ENCODE results near the gene AUTS2. TPM values are rescaled to one million over a fixed set of nuclear protein-coding genes. Genes with fewer than 3 reads are reported as not detected.

The AUTS2 gene
- total RNA-seq, 4 donors from 2014 or later = 29.8 to 114 (median 59.4) TPM

DNA sequence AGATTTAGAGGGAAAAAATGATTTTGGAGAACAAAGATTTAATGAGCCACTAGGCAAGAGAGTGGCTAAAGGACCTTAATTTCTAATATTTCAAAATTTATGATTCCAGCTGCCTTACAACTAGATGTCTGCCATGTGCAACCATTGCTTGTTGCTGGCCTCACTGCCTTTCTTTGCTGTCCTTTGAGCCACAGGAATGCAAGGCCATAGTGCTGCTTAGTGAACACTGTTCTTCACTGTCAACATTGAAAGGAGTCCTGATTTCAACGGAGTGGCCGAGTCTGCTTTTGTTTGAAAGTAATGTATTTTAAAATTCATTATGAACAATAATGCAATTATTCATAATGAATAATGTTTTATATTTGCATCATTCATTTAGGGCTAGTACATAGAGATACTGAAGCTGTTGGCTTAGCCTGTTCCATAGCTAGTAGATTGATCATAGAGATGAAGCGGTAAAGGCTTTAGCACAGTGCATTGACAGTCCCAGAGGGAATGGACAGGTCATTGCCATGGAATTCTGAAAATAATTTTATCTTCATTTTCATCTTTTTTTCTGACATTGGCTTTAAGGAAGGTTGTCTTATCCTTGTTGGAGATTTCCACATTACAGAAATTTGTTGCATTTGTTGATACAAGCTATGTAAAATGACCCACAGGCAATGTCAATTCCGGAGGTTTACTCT is 544.1 kb downstream of the AUTS2 start:
- intact Hi-C loops (cut with DNase I; ENCODE audit: low total_unique reads) = no loop called here
- WGBS, 2 donors (ENCODE audit: low coverage in 1 of 2) = 79 to 81% methylated on average over 4 of the region's 4 CpGs
- TF ChIP-seq EP300 (IDR thresholded peaks at IDR 0.05; ENCODE audit: low read depth) (no peak), POLR2A (IDR thresholded peaks at IDR 0.05) (no peak), POLR2AphosphoS5 (IDR thresholded peaks at IDR 0.05) (no peak)
- TF ChIP-seq, protein P1, sequence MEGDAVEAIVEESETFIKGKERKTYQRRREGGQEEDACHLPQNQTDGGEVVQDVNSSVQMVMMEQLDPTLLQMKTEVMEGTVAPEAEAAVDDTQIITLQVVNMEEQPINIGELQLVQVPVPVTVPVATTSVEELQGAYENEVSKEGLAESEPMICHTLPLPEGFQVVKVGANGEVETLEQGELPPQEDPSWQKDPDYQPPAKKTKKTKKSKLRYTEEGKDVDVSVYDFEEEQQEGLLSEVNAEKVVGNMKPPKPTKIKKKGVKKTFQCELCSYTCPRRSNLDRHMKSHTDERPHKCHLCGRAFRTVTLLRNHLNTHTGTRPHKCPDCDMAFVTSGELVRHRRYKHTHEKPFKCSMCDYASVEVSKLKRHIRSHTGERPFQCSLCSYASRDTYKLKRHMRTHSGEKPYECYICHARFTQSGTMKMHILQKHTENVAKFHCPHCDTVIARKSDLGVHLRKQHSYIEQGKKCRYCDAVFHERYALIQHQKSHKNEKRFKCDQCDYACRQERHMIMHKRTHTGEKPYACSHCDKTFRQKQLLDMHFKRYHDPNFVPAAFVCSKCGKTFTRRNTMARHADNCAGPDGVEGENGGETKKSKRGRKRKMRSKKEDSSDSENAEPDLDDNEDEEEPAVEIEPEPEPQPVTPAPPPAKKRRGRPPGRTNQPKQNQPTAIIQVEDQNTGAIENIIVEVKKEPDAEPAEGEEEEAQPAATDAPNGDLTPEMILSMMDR (IDR thresholded peaks at IDR 0.05) = no peak
- in situ Hi-C loops (cut with MboI; ENCODE audit: low pct_ligation_motif_present in 1 of 4, low pct_unique_long_range_greater_than_20kb in 1 of 4, low sequenced_read_pairs in 3 of 4) = no loop called here
- Histone ChIP-seq H3K4me3 (no peak overlapping the region), H3K27ac (no peak overlapping the region), H3K4me1 (no peaks in the 10 kb centered on the region), H3K9me3 (no peaks in the 10 kb centered on the region), H3K27me3 (no peaks in the 10 kb centered on the region), H3K36me3 (no peaks in the 10 kb centered on the region)
- no peak for DNase-seq

DNA sequence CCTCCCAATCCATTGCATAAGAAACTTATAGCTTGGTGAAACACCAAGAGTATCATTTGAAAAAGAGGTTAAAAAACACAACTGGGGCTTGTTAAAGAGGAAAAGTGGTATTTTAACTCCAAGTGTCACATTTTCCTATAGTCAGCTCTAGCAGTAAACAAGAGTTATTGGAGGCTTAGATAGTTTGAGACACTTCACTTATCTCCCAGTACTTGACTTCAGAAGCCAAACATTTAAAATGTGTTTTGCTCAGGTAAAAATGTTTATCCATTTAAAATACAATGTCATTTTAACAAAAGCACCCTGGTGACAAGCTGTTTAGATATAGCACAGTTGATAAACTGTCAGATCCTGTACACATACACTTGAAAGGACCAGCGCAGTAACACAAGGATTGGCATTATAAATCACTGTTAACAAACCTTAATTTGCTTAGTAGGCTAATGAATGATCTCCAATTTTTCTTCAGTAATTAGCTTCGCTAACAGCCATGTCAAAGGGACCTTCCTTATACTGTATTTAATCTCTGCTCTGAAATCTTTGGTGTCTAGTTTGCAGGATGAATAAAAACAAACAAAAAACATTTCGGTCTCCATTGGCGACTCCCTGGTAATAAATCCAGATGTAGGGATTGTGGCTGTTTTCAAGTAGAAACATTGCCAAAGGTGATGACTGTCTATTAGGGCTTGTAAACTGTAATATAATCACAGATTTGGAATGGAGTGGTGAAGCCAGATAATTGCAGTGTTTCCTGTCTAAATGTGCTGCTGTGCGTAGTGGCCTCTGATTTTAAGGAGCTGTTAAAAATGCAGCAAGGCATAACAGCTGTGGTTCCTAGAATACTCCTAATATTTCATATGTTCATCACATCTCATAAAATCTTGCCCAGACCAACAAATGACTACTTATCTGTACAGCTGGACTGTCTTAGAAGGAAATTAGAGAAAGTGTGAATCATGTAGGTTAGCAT is 545.1 kb downstream of the AUTS2 start:
- H3K9me3 ChIP-seq = no peaks in the 10 kb centered on the region
- in situ Hi-C loops (cut with MboI; ENCODE audit: low pct_ligation_motif_present in 1 of 4, low pct_unique_long_range_greater_than_20kb in 1 of 4, low sequenced_read_pairs in 3 of 4) = no loop called here

GRCh38 chr7:70148997-70149396 is 550.7 kb downstream of the AUTS2 start:
- no peak overlapping the region for H3K4me3 ChIP-seq
- TF ChIP-seq, protein P1 (IDR thresholded peaks at IDR 0.05) = no peak
- TF ChIP-seq POLR2A (IDR thresholded peaks at IDR 0.05) = no peak
- no peak for TF ChIP-seq POLR2AphosphoS5 (IDR thresholded peaks at IDR 0.05)
- no peak for TF ChIP-seq EP300 (IDR thresholded peaks at IDR 0.05; ENCODE audit: low read depth)
- H3K36me3 ChIP-seq = no peaks in the 10 kb centered on the region
- no peaks in the 10 kb centered on the region for H3K9me3 ChIP-seq
- 80 to 94% methylated on average over 1 of the region's 1 CpG for WGBS, 2 donors (ENCODE audit: low coverage in 1 of 2)
- in situ Hi-C loops (cut with MboI; ENCODE audit: low pct_ligation_motif_present in 1 of 4, low pct_unique_long_range_greater_than_20kb in 1 of 4, low sequenced_read_pairs in 3 of 4) = no loop called here
- H3K27ac ChIP-seq = no peak overlapping the region
- H3K4me1 ChIP-seq = no peaks in the 10 kb centered on the region
- intact Hi-C loops (cut with DNase I; ENCODE audit: low total_unique reads) = no loop called here
- no peak for DNase-seq
- no peaks in the 10 kb centered on the region for H3K27me3 ChIP-seq

More for the DNA sequence above, 545.1 kb downstream of the AUTS2 start:
- Histone ChIP-seq H3K4me3 (no peak overlapping the region), H3K4me1 (no peaks in the 10 kb centered on the region), H3K27ac (no peak overlapping the region), H3K27me3 (no peaks in the 10 kb centered on the region), H3K36me3 (no peaks in the 10 kb centered on the region)
- intact Hi-C loops (cut with DNase I; ENCODE audit: low total_unique reads) = no loop called here
- TF ChIP-seq POLR2A (IDR thresholded peaks at IDR 0.05) = no peak
- whole genome bisulfite sequencing, 2 donors (ENCODE audit: low coverage in 1 of 2) = 44 to 45% methylated on average over 5 of the region's 5 CpGs
- DNase-seq = no peak

DNA sequence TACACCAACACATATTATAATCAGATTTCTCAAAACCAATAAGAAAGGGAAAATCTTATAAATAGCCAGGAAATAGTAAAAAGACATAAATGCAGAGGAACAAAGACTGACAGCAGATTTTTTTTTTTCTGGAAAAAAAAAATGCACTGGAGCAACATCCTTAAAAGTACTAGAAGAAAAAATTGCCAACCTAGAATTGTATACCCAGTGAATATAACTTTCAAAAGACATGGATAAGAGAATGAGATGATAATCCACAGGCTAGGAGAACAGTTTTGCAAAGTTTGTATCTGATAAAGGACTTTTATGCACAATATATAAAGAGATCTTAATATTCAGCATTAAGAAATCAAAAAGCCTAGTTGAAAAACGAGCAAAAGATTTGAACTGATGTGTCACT is 554.0 kb downstream of the AUTS2 start:
- no peaks in the 10 kb centered on the region for H3K9me3 ChIP-seq
- H3K27me3 ChIP-seq = no peaks in the 10 kb centered on the region
- intact Hi-C loops (cut with DNase I; ENCODE audit: low total_unique reads) = no loop called here
- no peak for TF ChIP-seq POLR2AphosphoS5 (IDR thresholded peaks at IDR 0.05)
- TF ChIP-seq EP300 (IDR thresholded peaks at IDR 0.05; ENCODE audit: low read depth) = no peak
- TF ChIP-seq, protein P1 (IDR thresholded peaks at IDR 0.05) = no peak
- TF ChIP-seq POLR2A (IDR thresholded peaks at IDR 0.05) = no peak
- no peak overlapping the region for H3K4me3 ChIP-seq
- WGBS, 2 donors (ENCODE audit: low coverage in 1 of 2) = 57 to 72% methylated on average over 1 of the region's 1 CpG
- H3K36me3 ChIP-seq = no peaks in the 10 kb centered on the region
- no peaks in the 10 kb centered on the region for H3K4me1 ChIP-seq
- no peak for DNase-seq
- in situ Hi-C loops (cut with MboI; ENCODE audit: low pct_ligation_motif_present in 1 of 4, low pct_unique_long_range_greater_than_20kb in 1 of 4, low sequenced_read_pairs in 3 of 4) = loop anchor here in 1 of 4 donors (25.0 kb wide), 1 partner anchor 535 kb away; no protein-coding TSS in a partner anchor
- no peak overlapping the region for H3K27ac ChIP-seq
